ENCODE data around the gene RTN1. TPM values are rescaled to one million over a fixed set of nuclear protein-coding genes. Genes with fewer than 3 reads are reported as not detected.

Gene RTN1
- total RNA-seq, 1 donor from 2014 or later = 2.1 TPM

GRCh38 chr14:59699442-59699841 lies 171.1 kb downstream of the RTN1 start:
- Mint-ChIP-seq H3K4me3 (ENCODE audit: unreplicated experiment) (no peak overlapping the region), H3K36me3 (ENCODE audit: low read depth, unreplicated experiment) (no peaks in the 10 kb centered on the region), H3K9me3 (ENCODE audit: unreplicated experiment) (no peaks in the 10 kb centered on the region), H3K27ac (ENCODE audit: unreplicated experiment) (no peak overlapping the region), H3K4me1 (ENCODE audit: unreplicated experiment) (no peaks in the 10 kb centered on the region), H3K27me3 (ENCODE audit: unreplicated experiment) (peaks cover 3% of the 10 kb centered on the region)
- DNase-seq (ENCODE audit: low spot score) = no peak
- TF ChIP-seq CTCF (IDR thresholded peaks at IDR 0.05; ENCODE audit: unreplicated experiment) = no peak

GRCh38 chr14:59698793-59699192 lies 171.8 kb downstream of the RTN1 start:
- TF ChIP-seq CTCF (IDR thresholded peaks at IDR 0.05; ENCODE audit: unreplicated experiment) = no peak
- Mint-ChIP-seq H3K9me3 (ENCODE audit: unreplicated experiment) (no peaks in the 10 kb centered on the region), H3K4me3 (ENCODE audit: unreplicated experiment) (no peak overlapping the region), H3K36me3 (ENCODE audit: low read depth, unreplicated experiment) (no peaks in the 10 kb centered on the region), H3K27me3 (ENCODE audit: unreplicated experiment) (peaks cover 3% of the 10 kb centered on the region), H3K4me1 (ENCODE audit: unreplicated experiment) (no peaks in the 10 kb centered on the region), H3K27ac (ENCODE audit: unreplicated experiment) (no peak overlapping the region)
- DNase-seq (ENCODE audit: low spot score) = no peak

DNA sequence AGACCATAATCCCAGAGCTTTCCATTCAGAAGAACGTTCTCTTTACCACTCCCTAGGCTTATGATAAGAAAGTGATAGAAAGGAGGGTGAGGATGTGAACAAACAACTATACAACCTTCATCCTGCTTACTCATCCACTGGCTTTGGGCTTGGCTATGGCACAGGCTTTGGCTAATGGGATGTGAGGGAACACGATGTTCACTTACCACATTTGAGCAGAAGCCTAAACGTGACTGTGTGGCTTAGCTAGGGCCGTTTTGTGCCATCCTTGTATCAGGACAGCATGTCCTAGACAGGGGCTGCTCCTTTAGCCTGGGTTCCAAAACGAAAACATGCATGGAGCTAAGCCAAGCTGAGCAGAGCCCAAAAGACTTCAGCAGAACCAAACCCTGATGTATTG lies 175.4 kb downstream of the RTN1 start:
- DNase-seq (ENCODE audit: low spot score) = no peak
- H3K27me3 Mint-ChIP-seq (ENCODE audit: unreplicated experiment) = no peaks in the 10 kb centered on the region
- TF ChIP-seq CTCF (IDR thresholded peaks at IDR 0.05; ENCODE audit: unreplicated experiment) = no peak
- H3K9me3 Mint-ChIP-seq (ENCODE audit: unreplicated experiment) = no peaks in the 10 kb centered on the region
- H3K36me3 Mint-ChIP-seq (ENCODE audit: low read depth, unreplicated experiment) = no peaks in the 10 kb centered on the region
- no peak overlapping the region for H3K4me3 Mint-ChIP-seq (ENCODE audit: unreplicated experiment)
- peaks cover 10% of the 10 kb centered on the region for H3K4me1 Mint-ChIP-seq (ENCODE audit: unreplicated experiment)
- no peak overlapping the region for H3K27ac Mint-ChIP-seq (ENCODE audit: unreplicated experiment)

GRCh38 chr14:59691266-59691665 lies 179.3 kb downstream of the RTN1 start:
- H3K27me3 Mint-ChIP-seq (ENCODE audit: unreplicated experiment) = no peaks in the 10 kb centered on the region
- no peaks in the 10 kb centered on the region for H3K36me3 Mint-ChIP-seq (ENCODE audit: low read depth, unreplicated experiment)
- H3K4me1 Mint-ChIP-seq (ENCODE audit: unreplicated experiment) = peaks cover 10% of the 10 kb centered on the region
- H3K9me3 Mint-ChIP-seq (ENCODE audit: unreplicated experiment) = no peaks in the 10 kb centered on the region
- DNase-seq (ENCODE audit: low spot score) = no peak
- no peak for TF ChIP-seq CTCF (IDR thresholded peaks at IDR 0.05; ENCODE audit: unreplicated experiment)
- H3K27ac Mint-ChIP-seq (ENCODE audit: unreplicated experiment) = no peak overlapping the region
- no peak overlapping the region for H3K4me3 Mint-ChIP-seq (ENCODE audit: unreplicated experiment)

DNA sequence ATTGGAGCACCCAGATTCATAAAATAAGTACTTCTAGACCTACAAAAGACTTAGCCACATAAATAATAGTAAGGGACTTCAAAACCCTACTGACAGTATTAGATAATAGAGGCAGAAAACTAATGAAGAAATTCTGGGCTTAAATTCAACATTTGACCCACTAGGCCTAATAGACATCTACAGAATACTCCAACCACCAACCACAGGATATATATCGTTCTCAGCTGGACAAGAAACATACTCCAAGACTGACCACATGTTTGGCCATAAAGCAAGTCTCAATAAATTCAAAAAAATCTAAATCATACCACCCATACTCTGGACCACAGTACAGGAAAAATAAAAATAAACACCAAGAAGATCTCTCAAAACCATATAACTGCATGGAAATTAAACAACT lies 180.2 kb downstream of the RTN1 start:
- no peak for DNase-seq (ENCODE audit: low spot score)
- Mint-ChIP-seq H3K27ac (ENCODE audit: unreplicated experiment) (no peak overlapping the region), H3K4me3 (ENCODE audit: unreplicated experiment) (no peak overlapping the region), H3K4me1 (ENCODE audit: unreplicated experiment) (peaks cover 10% of the 10 kb centered on the region), H3K9me3 (ENCODE audit: unreplicated experiment) (no peaks in the 10 kb centered on the region), H3K27me3 (ENCODE audit: unreplicated experiment) (no peaks in the 10 kb centered on the region), H3K36me3 (ENCODE audit: low read depth, unreplicated experiment) (peaks cover 5% of the 10 kb centered on the region)
- TF ChIP-seq CTCF (IDR thresholded peaks at IDR 0.05; ENCODE audit: unreplicated experiment) = no peak
